ENCODE data around the gene SRGAP1. TPM values are rescaled to one million over a fixed set of nuclear protein-coding genes. Genes with fewer than 3 reads are reported as not detected.

SRGAP1 gene
- total RNA-seq, 1 donor from 2014 or later: 14.8 TPM

GRCh38 chr12:64053117-64053516 is 208.6 kb downstream of the SRGAP1 start:
- H3K27me3 Mint-ChIP-seq (ENCODE audit: low read depth): no peaks in the 10 kb centered on the region
- H3K9me3 Mint-ChIP-seq: peaks cover 17% of the 10 kb centered on the region
- peaks cover 32% of the 10 kb centered on the region for H3K36me3 Mint-ChIP-seq (ENCODE audit: low read depth)
- no peak for DNase-seq (ENCODE audit: low read depth, low spot score)
- H3K4me1 Mint-ChIP-seq: peaks cover 11% of the 10 kb centered on the region
- no peak overlapping the region for H3K4me3 Mint-ChIP-seq
- H3K27ac Mint-ChIP-seq (ENCODE audit: unreplicated experiment): no peak overlapping the region
- no peak for TF ChIP-seq CTCF (conservative IDR thresholded peaks at IDR 0.05)

- Mint-ChIP-seq H3K27ac (ENCODE audit: unreplicated experiment) (no peak overlapping the region), H3K9me3 (peaks cover 10% of the 10 kb centered on the region)
Measured at GRCh38 chr12:64054079-64054520, 209.6 kb downstream of the SRGAP1 start.

GRCh38 chr12:64056741-64057140 is 212.2 kb downstream of the SRGAP1 start:
- no peak for TF ChIP-seq CTCF (conservative IDR thresholded peaks at IDR 0.05)
- Mint-ChIP-seq H3K27me3 (ENCODE audit: low read depth) (no peaks in the 10 kb centered on the region), H3K9me3 (peaks cover 6% of the 10 kb centered on the region), H3K4me3 (no peak overlapping the region), H3K36me3 (ENCODE audit: low read depth) (peaks cover 10% of the 10 kb centered on the region), H3K4me1 (peaks cover 24% of the 10 kb centered on the region), H3K27ac (ENCODE audit: unreplicated experiment) (no peak overlapping the region)
- no peak for DNase-seq (ENCODE audit: low read depth, low spot score)

More at GRCh38 chr12:64054079-64054520, 209.6 kb downstream of the SRGAP1 start:
- no peak for TF ChIP-seq CTCF (conservative IDR thresholded peaks at IDR 0.05)
- Mint-ChIP-seq H3K27me3 (ENCODE audit: low read depth) (no peaks in the 10 kb centered on the region), H3K36me3 (ENCODE audit: low read depth) (peaks cover 23% of the 10 kb centered on the region), H3K4me3 (no peak overlapping the region), H3K4me1 (peaks cover 20% of the 10 kb centered on the region)
- DNase-seq (ENCODE audit: low read depth, low spot score): no peak

- TF ChIP-seq CTCF (conservative IDR thresholded peaks at IDR 0.05): no peak
Measured at GRCh38 chr12:64057706-64058105, 213.2 kb downstream of the SRGAP1 start.

GRCh38 chr12:64058541-64059265 is 214.2 kb downstream of the SRGAP1 start:
- TF ChIP-seq CTCF (conservative IDR thresholded peaks at IDR 0.05): no peak
- peaks cover 24% of the 10 kb centered on the region for H3K4me1 Mint-ChIP-seq
- peaks cover 7% of the 10 kb centered on the region for H3K36me3 Mint-ChIP-seq (ENCODE audit: low read depth)
- H3K27ac Mint-ChIP-seq (ENCODE audit: unreplicated experiment): no peak overlapping the region
- H3K27me3 Mint-ChIP-seq (ENCODE audit: low read depth): no peaks in the 10 kb centered on the region
- DNase-seq (ENCODE audit: low read depth, low spot score): no peak
- no peak overlapping the region for H3K4me3 Mint-ChIP-seq
- peaks cover 6% of the 10 kb centered on the region for H3K9me3 Mint-ChIP-seq

More at GRCh38 chr12:64057706-64058105, 213.2 kb downstream of the SRGAP1 start:
- no peak for DNase-seq (ENCODE audit: low read depth, low spot score)
- Mint-ChIP-seq H3K9me3 (peaks cover 6% of the 10 kb centered on the region), H3K4me3 (no peak overlapping the region), H3K27ac (ENCODE audit: unreplicated experiment) (no peak overlapping the region), H3K4me1 (peaks cover 24% of the 10 kb centered on the region), H3K36me3 (ENCODE audit: low read depth) (peaks cover 7% of the 10 kb centered on the region), H3K27me3 (ENCODE audit: low read depth) (no peaks in the 10 kb centered on the region)
